ENCODE data around the gene FADS1.

DNA sequence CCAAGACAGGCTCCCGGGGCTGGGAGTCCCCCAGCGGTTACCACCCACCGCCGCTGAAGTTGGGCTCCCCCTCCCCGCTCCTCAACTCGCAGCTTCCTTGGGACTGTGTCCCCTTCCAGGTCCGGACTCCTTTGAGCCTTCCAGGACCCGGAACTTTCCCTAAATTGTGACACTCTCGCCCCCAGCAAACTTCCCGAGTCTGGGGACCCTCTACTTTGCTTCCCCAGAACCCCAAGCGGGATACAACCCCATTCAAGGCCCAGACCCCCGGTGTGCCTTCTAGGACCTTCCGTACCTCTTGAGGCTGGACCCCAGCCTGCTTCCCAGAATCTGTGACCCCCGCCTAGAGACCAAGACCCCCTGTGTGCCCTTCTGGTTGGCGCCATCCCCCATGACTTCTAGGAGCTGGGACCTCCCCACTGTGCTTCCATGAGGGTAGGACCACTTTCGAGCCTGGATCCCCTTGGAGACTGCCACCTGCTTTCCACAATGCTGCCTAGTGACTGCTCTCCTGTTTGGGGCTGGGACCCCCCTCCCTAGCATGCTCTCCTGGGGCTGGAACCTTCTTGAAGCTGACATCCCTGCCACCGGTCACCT lies 63.8 kb downstream of the FADS1 start:
- no peak for TF ChIP-seq ZNF274 (IDR thresholded peaks at IDR 0.05; ENCODE audit: low read depth, low read length)
- no peak for TF ChIP-seq YY1 (IDR thresholded peaks at IDR 0.05; ENCODE audit: insufficient read depth, insufficient read length)
- no peak for TF ChIP-seq SUZ12 (IDR thresholded peaks at IDR 0.05; ENCODE audit: extremely low read depth, insufficient read depth, insufficient read length)
